Fibroblast of the aortic adventitia (primary cell): Measurements from ENCODE around the gene VPS26A. TPM values are rescaled to one million over a fixed set of nuclear protein-coding genes. Genes with fewer than 3 reads are reported as not detected.

Experiments
- DNase-seq: peaks from one replicate; pipeline ENCODE4 v3.0.0-alpha.2; 2010; ENCODE audit warnings: low read depth
- H3K4me3 ChIP-seq: 2 replicates; pipeline ENCODE4 v1.5.1; 2011; ENCODE audit warnings: low read depth, mild to moderate bottlenecking, control low read depth, low read length, moderate library complexity
- total RNA-seq: library from RNA; depleted of rRNA; stranded (reverse); fragments of >200 nt; gene quantifications from 2 replicates; pipeline ENCODE4 v1.2.3, GENCODE V29; 2012; ENCODE audit warnings: low replicate concordance
- TF ChIP-seq, protein P1 (sequence below): IDR thresholded peaks from 2 replicates; pipeline ENCODE4 v1.5.1; 2011; ENCODE audit warnings: mild to moderate bottlenecking, low read length, control low read depth, inconsistent platforms; ENCODE audit not compliant: insufficient read depth

The VPS26A gene
- total RNA-seq, 1 donor: 49.2 TPM

DNA sequence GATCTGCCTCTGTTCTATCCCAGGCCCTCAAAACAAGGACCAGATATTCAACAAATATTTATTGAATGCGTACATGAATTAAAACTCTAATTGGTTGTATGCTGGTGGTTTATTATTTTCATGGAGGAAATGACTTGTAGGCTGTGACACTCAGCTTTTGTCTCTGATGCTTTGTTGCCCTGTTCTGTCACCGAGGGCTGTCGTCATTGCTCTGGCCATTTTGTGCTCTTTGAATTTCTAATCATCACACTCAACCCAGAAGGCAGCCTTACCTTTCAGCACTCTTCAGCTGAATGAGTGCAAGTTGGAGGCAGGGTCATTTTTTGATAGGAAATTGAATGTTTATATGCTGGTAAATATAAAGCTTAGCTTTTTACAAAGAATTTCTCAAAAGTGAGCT, 21.5 kb upstream of the VPS26A start:
- H3K4me3 ChIP-seq: no peak overlapping the region
- TF ChIP-seq, protein P1, sequence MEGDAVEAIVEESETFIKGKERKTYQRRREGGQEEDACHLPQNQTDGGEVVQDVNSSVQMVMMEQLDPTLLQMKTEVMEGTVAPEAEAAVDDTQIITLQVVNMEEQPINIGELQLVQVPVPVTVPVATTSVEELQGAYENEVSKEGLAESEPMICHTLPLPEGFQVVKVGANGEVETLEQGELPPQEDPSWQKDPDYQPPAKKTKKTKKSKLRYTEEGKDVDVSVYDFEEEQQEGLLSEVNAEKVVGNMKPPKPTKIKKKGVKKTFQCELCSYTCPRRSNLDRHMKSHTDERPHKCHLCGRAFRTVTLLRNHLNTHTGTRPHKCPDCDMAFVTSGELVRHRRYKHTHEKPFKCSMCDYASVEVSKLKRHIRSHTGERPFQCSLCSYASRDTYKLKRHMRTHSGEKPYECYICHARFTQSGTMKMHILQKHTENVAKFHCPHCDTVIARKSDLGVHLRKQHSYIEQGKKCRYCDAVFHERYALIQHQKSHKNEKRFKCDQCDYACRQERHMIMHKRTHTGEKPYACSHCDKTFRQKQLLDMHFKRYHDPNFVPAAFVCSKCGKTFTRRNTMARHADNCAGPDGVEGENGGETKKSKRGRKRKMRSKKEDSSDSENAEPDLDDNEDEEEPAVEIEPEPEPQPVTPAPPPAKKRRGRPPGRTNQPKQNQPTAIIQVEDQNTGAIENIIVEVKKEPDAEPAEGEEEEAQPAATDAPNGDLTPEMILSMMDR: no peak
- DNase-seq: no peak

DNA sequence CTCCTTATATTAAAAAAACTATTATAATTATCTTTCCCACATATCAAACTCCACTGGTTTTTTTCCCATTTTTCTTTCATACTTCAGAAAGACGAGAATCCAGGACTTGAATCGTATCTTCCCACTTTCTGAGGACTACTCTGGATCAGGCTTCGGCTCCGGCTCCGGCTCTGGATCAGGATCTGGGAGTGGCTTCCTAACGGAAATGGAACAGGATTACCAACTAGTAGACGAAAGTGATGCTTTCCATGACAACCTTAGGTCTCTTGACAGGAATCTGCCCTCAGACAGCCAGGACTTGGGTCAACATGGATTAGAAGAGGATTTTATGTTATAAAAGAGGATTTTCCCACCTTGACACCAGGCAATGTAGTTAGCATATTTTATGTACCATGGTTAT, 20.2 kb upstream of the VPS26A start:
- DNase-seq: no peak
- H3K4me3 ChIP-seq: no peak overlapping the region
- TF ChIP-seq, protein P1: no peak

DNA sequence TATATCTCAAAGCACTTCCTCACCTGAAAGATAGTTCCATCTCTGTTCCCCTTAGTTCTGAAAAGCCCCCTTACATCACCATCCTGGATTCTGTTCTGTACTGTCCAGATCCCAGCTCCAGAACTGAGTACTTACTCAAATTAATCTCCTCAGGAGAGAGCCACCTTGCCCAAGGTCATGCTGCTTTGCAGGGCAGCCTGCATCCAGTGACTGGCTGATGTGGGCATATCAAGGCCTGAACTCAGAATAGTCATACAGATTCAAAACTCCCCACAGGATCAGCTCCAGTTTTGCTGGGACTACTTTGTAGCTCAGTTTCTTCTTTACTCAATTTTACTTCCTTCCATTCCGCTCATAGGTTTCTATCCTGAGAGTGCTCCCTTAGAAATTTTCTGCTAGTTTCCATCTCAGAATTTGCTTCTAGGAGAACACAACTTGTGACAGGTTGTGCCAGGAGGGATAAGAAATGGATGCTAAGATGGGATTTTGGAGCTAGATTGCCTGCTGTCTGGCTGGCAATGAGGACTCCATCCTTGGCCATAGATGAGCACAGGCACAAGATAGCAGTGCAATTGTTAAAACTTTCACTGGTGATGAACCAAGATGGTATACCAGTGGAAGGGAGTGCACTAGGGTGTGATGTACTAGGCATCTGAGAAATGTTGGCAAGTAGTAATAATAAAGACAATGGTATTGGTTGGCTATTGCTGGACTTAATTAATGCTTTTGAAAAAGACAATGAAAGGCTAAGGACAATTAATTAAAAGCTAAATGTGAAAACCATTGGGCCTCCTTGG, 18.8 kb upstream of the VPS26A start:
- TF ChIP-seq, protein P1: no peak
- DNase-seq: no peak
- no peak overlapping the region for H3K4me3 ChIP-seq

DNA sequence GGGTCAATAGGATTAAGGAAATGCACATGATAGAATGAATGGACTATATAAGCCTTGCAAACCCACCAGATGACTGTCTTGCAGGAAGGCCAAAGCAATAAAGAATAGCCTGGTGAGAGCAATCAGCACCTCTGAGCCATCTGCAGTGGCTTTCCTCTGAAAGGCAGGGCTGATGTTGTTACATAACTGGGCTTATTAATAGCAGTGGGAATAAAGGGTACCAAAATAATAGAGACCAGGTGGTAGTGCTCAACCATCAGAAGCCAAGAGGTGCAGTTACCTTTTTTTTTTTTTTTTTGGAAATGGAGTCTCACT, 16.8 kb upstream of the VPS26A start:
- H3K4me3 ChIP-seq: no peak overlapping the region
- TF ChIP-seq, protein P1: no peak
- no peak for DNase-seq

DNA sequence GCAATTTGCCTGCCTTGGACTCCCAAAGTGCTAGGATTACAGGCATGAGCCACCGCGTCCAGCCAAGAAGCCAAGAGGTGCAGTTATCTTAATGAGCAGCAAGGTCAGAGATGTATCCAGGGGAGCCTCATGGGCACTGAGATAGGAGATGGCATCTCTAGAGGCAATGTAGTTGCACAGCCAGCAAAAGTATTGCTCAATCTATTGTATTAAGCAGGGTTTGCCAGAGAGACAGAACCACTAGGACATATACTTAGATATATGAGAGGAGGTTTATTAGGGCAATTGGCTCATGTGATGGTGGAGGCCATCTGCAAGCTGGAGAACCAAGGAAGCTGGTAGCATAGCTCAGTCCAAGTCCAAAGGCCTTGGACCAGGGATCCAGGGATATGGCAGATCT, 16.3 kb upstream of the VPS26A start:
- no peak overlapping the region for H3K4me3 ChIP-seq
- DNase-seq: no peak
- TF ChIP-seq, protein P1: no peak

DNA sequence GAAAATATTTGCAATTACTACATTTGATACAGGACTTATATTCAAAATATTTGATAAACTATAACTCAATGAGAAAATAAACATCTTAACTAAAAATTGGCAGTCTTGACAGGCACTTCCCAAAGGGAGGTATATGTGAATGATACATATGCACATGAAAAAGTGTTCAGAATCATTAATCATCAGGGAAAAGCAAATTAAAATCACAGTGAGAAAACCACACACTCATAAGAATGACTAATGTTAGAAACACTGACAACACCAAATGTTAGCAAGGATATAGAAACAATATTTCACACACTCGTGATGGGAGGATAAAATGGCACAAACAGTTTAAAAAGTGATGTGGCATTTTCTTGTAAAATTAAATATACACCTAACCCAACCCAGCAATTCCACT, 4.1 kb upstream of the VPS26A start:
- no peak for DNase-seq
- TF ChIP-seq, protein P1: no peak
- no peak overlapping the region for H3K4me3 ChIP-seq

DNA sequence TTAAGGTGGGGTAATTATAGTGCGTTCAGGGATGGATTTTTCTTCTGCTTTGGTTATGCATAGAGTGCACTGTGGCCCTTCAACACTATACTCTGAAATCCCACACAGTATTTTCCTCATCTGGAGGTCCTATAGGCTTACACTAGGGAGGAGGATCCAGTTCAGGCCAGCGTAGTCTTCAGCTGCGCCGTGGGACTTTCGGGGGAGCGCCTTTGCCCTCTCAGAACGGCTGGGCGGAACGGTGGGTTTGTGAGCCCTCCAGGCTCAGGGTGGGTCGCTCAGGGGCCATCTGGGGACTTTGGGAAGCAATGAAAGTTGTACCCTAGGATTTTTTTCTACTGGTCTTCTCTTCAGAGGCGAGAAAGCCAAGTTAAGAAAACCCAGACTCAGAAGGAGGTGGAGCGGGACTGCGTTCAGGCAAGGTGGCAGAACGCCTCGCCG, 652 bp upstream of the VPS26A start:
- DNase-seq: peak; percentile 72
- TF ChIP-seq, protein P1: no peak
- H3K4me3 ChIP-seq: peak overlapping the region; percentile 84
